ENCODE measurements around the gene FCSK. TPM values are rescaled to one million over a fixed set of nuclear protein-coding genes. Genes with fewer than 3 reads are reported as not detected.
"Not testable (repeated sequence)": the region's sequence is repeated elsewhere in the genome, so short reads cannot be mapped to it uniquely, and the experiment has no call there.

FCSK gene
- 9.4 and 13.8 TPM in 2 replicates for total RNA-seq (2014; rRNA removed; shearing (Covaris generic))

GRCh38 chr16:70454222-70455034 lies at the start of gene FCSK:
Gene FCSK, plus strand, starts transcription at chr16:70454595. Its CDS starts 8,596 bp downstream, at chr16:70463191.
- peak; percentile 54 for DNase-seq (ENCODE audit: low spot score)

- not testable (repeated sequence) for DNase-seq (ENCODE audit: low spot score)
Observed at GRCh38 chr16:70406104-70406503, 48.3 kb upstream of the FCSK start.

GRCh38 chr16:70407811-70408274 lies 46.6 kb upstream of the FCSK start:
- no peak for DNase-seq (ENCODE audit: low spot score)

GRCh38 chr16:70410734-70411133 lies 43.7 kb upstream of the FCSK start:
- no peak for DNase-seq (ENCODE audit: low spot score)

DNA sequence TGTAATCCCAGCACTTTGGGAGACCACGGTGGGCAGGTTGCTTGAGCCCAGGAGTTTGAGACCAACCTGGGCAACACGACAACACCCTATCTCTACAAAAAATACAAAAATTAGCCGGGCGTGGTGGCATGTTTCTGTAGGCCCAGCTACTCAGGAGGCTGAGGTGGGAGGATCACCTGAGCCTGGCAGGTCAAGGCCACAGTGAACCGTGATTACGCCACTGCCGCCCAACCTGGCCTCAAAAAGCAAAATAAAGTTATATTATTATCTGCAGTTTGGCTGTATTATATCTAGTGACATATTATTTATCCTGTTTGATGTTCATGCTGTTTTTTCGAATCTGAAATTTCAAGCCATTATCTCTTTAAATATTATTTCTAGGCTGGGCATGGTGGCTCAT lies 42.0 kb upstream of the FCSK start:
- no peak for DNase-seq (ENCODE audit: low spot score)

GRCh38 chr16:70413572-70413971 lies 40.8 kb upstream of the FCSK start:
- not testable (repeated sequence) for DNase-seq (ENCODE audit: low spot score)

DNA sequence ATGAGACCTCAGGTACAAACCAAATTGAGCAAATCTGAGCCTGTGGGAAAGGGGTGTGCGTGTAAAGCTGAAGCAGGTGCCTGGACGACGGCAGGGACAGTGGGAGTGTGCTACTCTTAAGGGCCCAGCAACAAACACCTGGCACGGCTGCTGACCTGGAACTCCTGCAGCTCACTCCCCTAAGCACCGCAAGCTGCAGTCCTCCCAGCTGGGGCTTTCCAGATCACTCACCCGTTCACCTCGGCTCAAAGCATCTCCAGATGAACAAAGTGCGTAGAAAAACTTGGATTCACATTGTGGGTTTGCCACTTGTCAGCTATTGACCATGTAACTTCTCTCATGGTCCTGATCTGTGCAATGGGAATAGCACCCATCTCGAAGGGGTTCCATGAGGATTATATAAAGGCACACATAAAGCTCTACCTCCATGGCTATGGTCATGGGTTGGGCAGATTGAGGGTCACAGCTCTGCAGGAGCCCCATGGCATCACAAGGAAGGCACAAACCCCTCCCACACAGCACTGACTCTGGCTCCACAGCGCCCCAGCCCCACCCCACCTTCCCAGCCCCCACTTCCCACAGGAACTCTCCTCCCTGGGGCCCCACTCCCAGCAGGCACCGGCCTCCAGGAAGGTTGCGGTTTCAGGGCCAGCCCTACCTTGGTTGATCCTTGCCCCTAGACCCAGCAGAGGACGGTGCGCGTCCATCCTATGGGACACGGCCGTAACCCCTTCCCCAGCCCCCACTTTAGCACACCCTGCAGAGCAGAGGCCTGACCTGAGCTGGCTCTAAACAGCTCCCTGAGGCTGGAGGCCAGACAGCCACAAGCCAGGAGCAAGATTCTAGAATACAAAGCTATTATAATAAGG lies 37.4 kb upstream of the FCSK start:
- no peak for DNase-seq (ENCODE audit: low spot score)

DNA sequence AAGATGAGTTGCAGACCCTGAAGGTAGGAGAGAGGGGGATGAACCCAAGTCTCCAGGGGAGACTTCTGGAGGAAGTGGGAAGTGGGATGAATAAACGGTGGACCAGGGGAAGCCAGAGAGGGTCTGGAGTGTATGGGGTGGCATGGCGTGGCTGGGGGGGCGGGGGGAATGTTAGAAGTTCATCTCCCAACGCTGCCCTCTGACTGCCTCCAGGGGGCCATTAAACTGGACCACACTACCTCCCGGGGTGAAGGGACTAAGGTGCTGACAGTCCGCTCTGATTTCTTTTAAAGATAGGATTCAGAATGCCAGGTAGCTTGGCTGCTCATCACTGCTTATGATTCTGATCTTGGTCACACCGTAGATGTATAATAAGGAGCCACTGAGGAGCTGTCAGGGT lies 36.7 kb upstream of the FCSK start:
- no peak for DNase-seq (ENCODE audit: low spot score)

DNA sequence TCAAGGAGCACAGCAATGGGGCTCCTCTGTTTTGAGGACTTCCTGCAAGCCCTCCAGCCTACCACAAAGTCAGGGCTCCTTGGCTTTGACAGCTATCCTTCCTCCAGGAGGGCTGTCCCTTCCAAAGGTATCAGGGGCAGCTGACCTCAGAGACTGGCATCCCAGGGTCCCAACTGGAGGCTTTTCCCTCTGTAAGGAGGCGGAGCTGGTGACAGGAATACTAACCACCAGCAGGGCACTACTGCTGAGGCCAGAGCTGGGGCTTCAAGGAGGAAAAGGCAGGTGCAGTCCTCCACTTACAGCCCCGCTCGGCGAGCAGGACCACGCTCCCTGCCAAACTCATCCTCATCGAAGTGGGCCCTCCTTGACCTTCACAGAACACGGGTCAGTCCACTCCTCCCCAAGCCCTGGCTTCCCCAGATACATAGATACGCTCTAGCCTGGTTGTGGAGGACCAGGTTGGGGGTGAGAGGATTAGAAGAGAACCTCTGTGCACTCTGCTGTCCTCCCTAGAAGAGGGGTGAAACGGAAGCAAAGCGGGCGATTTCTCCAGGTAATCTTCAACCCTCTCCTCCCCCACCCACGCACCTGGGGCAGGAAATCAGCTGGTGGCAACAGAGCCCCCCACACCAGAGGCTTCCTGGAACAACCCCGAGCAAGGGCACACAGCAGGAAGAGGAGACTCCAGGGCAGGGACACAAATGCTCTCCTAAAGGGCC lies 36.0 kb upstream of the FCSK start:
- DNase-seq (ENCODE audit: low spot score): no peak

DNA sequence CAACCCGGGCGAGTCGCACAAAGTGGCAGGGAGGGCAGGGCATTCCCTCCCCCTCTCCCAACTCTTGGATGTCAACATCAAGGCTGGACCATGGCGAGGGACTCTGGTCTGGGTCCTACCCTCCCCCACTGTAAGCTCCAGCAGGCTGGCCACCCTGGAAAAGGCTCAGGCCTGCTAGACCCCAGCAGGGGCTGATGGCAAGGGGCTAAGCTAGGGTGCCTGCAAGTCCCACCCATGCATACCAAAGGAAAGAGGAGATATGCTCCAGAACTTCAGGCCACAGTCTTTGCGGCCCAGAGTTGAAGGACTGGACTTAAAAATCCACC lies 35.4 kb upstream of the FCSK start:
- no peak for DNase-seq (ENCODE audit: low spot score)

DNA sequence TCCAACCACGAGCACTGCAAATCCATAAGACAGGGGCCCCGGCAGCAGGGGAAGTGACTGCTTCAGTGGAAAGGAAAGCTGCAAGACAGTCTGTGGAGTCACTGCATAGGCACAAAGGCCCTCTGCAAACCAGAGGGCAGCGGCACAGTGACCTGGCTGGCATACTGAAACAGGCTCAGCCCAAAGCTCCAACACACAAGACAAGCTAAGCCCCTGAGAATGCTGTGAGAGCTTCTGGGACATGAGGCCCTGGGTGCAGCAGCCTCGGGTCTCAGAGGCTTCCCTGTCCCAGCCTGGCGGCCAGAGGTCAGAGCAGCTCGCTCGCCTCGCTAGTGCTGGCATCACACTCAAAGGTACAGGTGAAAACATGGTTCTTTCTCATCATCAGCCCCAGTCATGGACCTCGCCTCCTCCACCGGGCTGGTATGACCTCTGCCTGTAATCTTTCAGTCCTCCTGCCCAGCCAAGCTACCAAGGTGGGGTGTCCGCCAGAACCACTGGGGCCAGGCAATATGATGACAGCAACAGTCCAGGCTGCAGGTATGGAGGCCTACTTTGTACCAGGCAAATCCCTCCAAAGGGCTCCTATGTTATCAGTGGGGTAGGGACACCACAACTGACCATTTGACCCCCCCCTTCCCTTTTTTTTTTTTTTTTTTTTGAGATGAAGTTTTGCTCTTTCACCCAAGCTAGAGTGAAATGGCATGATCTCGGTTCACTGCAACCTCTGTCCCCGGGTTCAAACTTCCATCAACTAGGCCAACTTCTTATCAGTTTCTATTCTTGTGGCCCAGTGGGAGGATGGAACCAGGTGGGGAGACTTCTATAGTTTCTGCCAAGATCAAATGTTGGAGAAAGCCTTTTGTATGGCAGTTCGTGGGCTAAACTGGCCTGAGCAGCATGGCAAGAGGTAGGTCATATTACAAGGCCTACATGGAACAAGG lies 34.7 kb upstream of the FCSK start:
- no peak for DNase-seq (ENCODE audit: low spot score)

- no peak for DNase-seq (ENCODE audit: low spot score)
Observed at GRCh38 chr16:70421014-70421413, 33.4 kb upstream of the FCSK start.

- DNase-seq (ENCODE audit: low spot score): no peak
Observed at GRCh38 chr16:70421473-70422311, 32.7 kb upstream of the FCSK start.

GRCh38 chr16:70422543-70422942 lies 31.9 kb upstream of the FCSK start:
- no peak for DNase-seq (ENCODE audit: low spot score)

DNA sequence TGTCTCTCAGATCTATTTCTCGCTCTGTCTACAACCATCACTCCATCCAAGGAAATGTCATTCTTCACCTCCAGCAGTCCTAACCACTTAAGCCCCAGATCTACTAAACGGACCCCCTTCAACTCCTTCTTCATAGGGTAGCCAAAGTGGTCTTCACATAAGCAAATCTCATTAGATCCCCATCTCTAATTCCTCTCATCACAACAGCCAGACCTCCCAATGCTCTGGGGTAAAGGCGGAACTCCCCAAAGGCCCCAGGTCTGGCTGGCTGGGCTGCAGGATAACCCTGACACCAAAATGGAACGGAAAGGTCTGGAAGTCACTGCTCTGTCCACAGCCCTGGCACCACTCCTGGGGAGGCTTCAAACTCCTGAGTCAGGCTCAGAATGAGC lies 26.6 kb upstream of the FCSK start:
- no peak for DNase-seq (ENCODE audit: low spot score)

DNA sequence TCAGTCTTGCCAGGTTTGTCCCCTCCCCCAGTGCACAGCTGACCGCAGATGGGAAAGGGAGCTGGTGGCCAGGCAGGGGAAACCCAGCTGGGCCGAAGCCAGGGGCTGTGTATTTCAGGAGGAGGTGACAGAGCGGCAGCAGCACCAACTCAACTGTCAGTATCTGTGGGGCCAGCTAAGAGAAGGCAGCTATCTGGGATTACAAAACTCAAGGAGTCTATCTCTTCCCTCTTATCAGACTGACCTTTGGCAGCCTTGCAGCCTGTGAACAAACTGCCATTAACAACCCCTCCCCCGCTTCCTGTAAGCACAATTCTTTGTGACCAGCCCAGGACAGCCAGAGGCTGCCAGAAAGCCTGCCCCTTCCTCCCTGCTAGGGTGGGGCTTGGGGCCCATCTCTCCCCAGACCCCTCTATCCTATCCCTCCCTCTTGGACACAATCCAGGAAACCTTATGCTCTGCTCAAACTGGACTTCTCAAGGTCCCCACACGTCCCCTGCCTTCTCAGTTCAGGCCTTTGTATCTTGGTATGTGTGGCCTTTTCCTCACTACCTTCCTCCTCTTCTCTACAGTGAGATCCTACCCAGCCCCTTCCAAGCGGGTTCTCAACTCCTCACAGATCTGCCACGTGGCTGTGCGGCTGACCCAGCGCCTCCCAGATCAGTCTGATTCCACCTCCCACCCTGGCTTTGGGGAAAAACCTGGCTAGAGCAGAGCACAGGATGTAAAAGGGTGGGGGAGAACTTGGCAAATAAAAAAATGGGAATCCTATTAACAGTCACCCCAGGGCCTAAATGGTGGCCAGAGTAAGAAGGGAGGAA lies 26.0 kb upstream of the FCSK start:
- peak; percentile 100 for DNase-seq (ENCODE audit: low spot score)

- no peak for DNase-seq (ENCODE audit: low spot score)
Observed at GRCh38 chr16:70429888-70430666, 24.3 kb upstream of the FCSK start.
